GM03348 (cell line): Measurements from ENCODE around the gene PLEKHB2.
"Not testable (repeated sequence)": the region's sequence is repeated elsewhere in the genome, so short reads cannot be mapped to it uniquely, and the experiment has no call there.

Experiments used
- DNase-seq: peaks from one replicate; pipeline ENCODE4 v3.0.0; 2012; ENCODE audit warnings: low spot score

The PLEKHB2 gene

GRCh38 chr2:131093696-131094462 lies 11.3 kb upstream of the PLEKHB2 start:
- DNase-seq = no peak

GRCh38 chr2:131094463-131095281 lies 10.5 kb upstream of the PLEKHB2 start:
- no peak for DNase-seq

GRCh38 chr2:131103165-131103564 lies 2.0 kb upstream of the PLEKHB2 start:
- no peak for DNase-seq

GRCh38 chr2:131104487-131105155 lies 515 bp upstream of the PLEKHB2 start:
- DNase-seq = peak; percentile 81

- peak; percentile 74 for DNase-seq
Measured at GRCh38 chr2:131105950-131106801, 1.0 kb downstream of the PLEKHB2 start.

DNA sequence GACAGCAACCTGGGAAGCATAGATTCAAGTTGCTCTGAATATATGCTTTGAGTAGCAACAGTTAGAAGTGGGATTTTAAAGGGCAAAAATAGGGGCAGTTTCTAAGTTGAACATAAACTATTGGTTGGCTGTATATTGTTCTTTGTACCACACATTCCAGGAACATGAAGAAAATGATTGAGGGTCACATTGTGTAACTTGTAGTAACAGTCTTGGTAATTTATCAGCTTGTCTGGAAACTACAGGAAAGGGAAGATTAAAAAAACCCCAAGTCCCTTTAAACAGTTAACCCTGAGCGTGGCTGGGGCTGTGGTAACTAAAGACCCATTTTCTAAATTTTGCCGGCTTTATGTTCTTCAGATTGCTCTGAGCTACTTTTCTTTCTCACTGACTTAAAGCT lies 7.4 kb downstream of the PLEKHB2 start:
- DNase-seq = no peak

GRCh38 chr2:131113566-131114227 lies 8.6 kb downstream of the PLEKHB2 start:
- no peak for DNase-seq

DNA sequence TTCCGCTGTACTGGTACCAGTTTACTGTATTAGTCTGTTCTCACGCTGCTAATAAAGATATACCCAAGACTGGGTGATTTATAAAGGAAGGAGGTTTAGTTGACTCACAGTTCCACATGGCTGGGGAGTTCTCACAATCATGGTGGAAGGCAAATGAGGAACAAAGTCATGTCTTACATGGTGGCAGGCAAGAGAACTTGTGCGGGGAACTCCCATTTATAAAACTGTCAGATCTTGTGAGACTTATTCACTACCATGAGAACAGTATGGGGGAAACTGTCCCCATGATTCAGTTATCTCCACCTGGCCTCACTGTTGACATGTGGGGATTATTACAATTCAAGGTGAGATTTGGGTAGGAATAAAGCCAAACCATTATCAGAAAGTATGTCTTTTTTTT lies 9.8 kb downstream of the PLEKHB2 start:
- not testable (repeated sequence) for DNase-seq

- no peak for DNase-seq
Measured at GRCh38 chr2:131115752-131116151, 10.6 kb downstream of the PLEKHB2 start.

GRCh38 chr2:131120815-131121317 lies 15.7 kb downstream of the PLEKHB2 start:
- no peak for DNase-seq

GRCh38 chr2:131121464-131121863 lies 16.3 kb downstream of the PLEKHB2 start:
- peak; percentile 26 for DNase-seq

GRCh38 chr2:131122496-131122895 lies 17.4 kb downstream of the PLEKHB2 start:
- no peak for DNase-seq

DNA sequence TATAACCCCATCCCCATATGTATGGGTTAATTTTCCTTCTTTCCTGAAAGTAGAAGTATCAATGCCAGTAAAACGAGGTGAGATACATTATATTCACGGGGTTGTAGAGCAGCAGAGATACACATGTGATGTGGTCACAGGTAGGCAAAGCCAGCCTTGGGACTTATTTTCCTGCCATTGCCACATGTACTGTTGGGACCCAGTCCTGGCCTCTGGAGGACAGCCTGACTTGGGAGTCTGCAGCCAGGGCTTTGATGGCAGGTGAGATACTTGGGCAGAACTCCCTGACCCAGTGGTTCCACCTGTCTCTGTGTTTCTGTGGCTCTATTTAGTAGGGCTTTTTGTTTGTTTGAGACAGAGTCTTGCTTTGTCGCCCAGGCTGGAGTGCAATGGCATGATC lies 18.1 kb downstream of the PLEKHB2 start:
- no peak for DNase-seq

DNA sequence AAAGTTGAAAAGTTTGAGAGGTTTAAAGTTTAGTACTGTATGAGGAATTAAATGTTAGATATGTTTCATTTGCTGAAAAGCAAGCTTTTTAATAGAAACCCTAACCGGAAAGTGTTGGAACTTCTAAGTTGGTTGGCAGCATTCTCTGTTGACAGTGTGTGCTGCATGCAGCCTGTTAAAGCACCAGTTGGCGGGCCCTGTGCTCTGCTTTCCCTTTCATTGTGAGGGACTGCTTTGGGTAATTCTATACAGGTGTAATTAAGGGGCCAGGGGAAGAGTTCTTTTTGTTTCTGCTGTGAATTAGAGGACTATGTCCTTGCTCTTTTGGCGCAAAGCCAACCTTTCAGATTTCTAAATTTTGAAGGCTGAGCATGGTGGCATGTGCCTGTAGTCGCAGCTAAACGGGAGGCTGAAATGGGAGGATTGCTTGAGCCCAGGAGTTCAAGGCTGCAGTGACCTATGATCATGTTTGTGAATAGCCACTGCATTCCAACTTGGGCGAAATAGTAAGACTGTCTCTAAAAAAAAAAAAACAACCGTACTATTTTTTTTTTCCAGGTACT lies 20.1 kb downstream of the PLEKHB2 start:
- no peak for DNase-seq

GRCh38 chr2:131126436-131126835 lies 21.3 kb downstream of the PLEKHB2 start:
- DNase-seq = no peak

DNA sequence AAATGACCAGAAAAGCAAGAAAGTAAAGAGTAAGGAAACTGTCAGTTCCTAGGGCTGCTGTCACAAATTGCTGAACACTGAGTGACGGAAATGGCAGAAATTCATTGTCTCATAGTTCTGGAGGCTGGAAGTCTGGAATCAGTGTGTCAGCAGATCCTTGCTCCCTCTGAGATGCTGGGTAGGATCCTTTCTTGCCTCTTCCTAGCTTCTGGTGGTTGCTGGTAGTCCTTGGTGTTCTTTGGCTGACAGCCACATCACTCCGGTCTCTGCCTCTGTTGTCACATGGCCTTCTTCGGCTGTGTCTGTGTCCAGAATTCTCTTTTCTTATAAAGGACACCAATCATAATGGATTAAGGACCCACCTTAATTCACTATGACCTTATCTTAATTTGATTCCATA lies 21.9 kb downstream of the PLEKHB2 start:
- no peak for DNase-seq

DNA sequence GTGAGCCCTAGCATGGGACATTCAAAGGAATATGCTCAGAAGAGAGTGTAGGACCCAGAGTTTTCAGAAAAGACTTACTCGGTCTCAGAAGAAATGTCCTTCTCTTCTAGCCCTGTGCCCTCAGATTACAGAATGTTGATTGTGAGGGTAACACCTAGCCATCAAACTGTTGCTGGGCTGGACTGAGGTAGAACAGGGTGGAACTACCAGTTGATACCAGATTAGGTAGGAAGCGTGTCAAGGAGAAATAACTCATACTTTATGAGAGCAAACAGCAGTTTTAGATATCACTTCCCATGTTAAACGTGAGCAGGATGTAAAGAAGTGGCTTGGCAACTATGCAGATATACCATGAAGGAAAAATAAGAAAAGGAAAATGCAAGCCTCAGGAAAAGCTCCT lies 22.8 kb downstream of the PLEKHB2 start:
- DNase-seq = no peak

- no peak for DNase-seq
Measured at GRCh38 chr2:131130298-131130596, 25.1 kb downstream of the PLEKHB2 start.

DNA sequence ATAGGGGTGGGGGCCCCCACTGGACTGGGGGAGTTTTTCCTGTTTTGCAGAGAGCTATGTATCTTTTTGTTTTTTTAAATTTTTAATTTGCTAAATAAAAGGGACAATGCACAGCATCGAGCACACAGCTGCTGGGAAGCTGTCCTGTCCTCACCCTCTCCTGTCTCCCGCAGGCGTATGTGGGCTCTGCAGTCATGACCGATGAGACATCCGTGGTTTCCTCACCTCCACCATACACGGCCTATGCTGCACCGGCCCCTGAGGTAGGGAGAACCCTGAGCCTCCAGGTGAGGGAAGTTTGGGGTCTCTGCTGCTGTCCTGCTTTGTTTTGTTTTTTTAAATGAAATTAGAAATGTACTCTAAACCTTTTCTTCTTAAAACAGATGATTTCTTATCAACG lies 27.6 kb downstream of the PLEKHB2 start:
- no peak for DNase-seq

DNA sequence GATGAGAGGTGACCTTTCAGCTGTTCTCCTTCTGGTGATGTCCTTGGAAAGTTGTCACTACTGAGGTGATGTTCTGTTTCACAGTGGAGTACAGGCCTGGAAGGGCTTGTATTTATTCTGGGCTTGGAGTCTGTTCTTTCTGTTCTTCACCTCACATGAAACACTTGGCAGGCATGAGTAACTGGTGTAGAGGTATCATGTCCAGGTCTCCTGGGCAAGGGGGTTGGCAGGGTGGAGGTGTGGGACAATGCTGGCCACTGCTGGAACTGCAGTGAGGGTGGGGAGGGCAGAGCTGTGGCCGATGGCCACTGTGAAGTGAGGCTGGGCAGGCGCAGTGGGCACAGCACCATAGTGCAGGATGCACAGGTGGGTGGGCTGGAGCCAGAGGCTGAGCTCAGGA lies 35.4 kb downstream of the PLEKHB2 start:
- no peak for DNase-seq

DNA sequence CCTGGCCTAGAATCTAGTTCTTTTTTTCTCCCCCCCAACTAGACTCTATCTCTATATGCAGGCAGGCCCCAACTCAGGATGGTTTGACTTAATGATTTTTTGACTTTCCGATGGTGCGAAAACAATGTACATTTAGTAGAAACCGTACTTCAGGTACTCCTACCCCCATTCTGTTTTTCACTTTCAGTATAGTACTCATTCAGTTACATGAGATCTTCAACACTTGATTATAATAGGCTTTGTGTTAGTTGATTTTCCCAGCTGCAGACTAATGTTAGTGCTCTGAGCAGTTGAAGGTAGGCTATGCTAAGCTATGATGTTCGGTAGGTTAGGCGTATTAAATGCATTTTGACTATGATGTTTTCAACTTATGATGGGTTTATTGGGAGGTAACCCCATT lies 37.7 kb downstream of the PLEKHB2 start:
- DNase-seq = no peak
